ENCODE data around the gene OPRD1.

OPRD1 gene

DNA sequence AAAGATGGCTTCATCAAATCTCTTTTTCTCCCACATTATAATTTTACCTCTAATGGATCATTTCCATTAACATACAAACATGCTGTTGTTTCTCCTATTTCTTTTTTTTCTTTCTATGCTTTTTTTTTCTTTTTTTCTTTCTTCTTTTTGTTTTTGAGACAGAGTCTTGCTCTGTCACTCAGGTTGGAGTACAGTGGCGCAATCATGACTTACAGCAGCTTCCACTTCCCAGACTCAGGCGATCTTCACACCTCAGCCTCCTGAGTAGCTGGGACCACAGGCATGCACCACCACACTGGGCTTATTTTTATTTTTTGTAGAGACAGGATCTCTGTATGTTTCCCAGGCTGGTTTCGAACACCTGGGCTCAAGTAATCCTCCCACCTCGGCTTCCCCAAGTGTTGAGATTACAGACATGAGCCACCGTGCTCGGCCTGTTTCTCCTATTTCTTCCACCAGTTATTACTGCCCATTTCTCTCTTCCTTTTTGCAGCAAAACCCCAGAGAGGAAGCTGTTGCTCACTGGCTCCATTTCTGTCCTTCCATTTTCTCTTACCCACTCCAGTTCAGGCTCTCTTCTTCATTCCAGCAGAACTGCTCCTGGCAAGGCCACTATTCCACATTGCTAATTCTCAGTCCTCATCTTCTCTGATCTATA, 32.1 kb upstream of the OPRD1 start:
- Histone ChIP-seq H2BK5ac (ENCODE audit: low read depth, low read length, poor library complexity) (no peak overlapping the region), H4K8ac (ENCODE audit: low read depth, low read length) (no peak overlapping the region), H3K9me3 (ENCODE audit: insufficient read depth, low read depth, low read length) (no peaks in the 10 kb centered on the region), H2BK120ac (ENCODE audit: insufficient read depth, low read length, poor library complexity) (no peak overlapping the region), H3K18ac (ENCODE audit: low read length) (no peak overlapping the region), H3K4me1 (ENCODE audit: control insufficient read depth in 1 of 2, insufficient read depth in 2 of 2, low read length in 2 of 2) (peaks cover 10 to 15% of the 10 kb centered on the region in 2 experiments), H3K36me3 (ENCODE audit: control insufficient read depth in 1 of 2, insufficient read depth in 2 of 2, low read length in 2 of 2) (peaks cover 8 to 9% of the 10 kb centered on the region in 2 experiments), H3K9ac (ENCODE audit: low read length) (no peak overlapping the region), H3K23ac (ENCODE audit: low read length) (no peak overlapping the region), H2BK12ac (ENCODE audit: low read length) (peak overlapping the region; percentile 17), H3K27me3 (ENCODE audit: insufficient read depth, low read length) (no peaks in the 10 kb centered on the region), H3K79me1 (ENCODE audit: low read length) (peaks cover 10% of the 10 kb centered on the region), H3K4me3 (ENCODE audit: low read depth, low read length) (no peak overlapping the region), H2AFZ (ENCODE audit: insufficient read depth, low read length, poor library complexity) (no peak overlapping the region), H2AK5ac (ENCODE audit: low read length) (peak overlapping the region; percentile 53), H3K14ac (ENCODE audit: low read length) (no peak overlapping the region), H4K12ac (ENCODE audit: low read depth, low read length) (no peak overlapping the region), H4K91ac (ENCODE audit: low read depth, low read length) (no peak overlapping the region), H3K4me2 (ENCODE audit: low read length) (no peak overlapping the region), H3K79me2 (ENCODE audit: control insufficient read depth, insufficient read depth, low read length, poor library complexity) (no peaks in the 10 kb centered on the region), H3K4ac (ENCODE audit: low read depth, low read length) (no peak overlapping the region), H3K27ac (ENCODE audit: low read depth, low read length) (no peak overlapping the region)
- no CpG with 5 or more reads among the region's 6 CpGs for WGBS (ENCODE audit: extremely low coverage, insufficient coverage, insufficient read length)
- DNase-seq = no peak

DNA sequence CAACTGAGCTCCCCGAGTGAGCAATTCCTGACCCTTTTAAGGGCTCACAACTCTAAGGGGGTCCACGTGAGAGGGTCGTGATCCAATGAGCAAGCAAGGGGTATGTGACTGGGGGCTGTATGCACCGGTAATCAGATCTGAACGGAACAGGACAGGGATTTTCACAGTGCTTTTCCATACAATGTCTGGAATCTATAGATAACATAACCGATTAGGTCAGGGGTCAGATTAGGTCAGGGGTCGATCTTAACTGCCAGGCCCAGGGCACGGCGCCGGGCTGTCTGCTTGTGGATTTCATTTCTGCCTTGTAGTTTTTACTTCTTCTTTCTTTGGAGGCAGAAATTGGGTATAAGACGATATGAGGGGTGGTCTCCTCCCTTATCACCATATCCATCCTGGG, 30.7 kb upstream of the OPRD1 start:
- no peaks in the 10 kb centered on the region for H3K79me2 ChIP-seq (ENCODE audit: control insufficient read depth, insufficient read depth, low read length, poor library complexity)
- peak overlapping the region; percentile 70 for H3K27ac ChIP-seq (ENCODE audit: low read depth, low read length)
- H2BK120ac ChIP-seq (ENCODE audit: insufficient read depth, low read length, poor library complexity) = peak overlapping the region; percentile 44
- H2AFZ ChIP-seq (ENCODE audit: insufficient read depth, low read length, poor library complexity) = no peak overlapping the region
- H3K36me3 ChIP-seq (ENCODE audit: control insufficient read depth in 1 of 2, insufficient read depth in 2 of 2, low read length in 2 of 2) = peaks cover 0 to under 1% of the 10 kb centered on the region in 2 experiments
- H3K4me2 ChIP-seq (ENCODE audit: low read length) = peak overlapping the region; percentile 24
- no CpG with 5 or more reads among the region's 11 CpGs for WGBS (ENCODE audit: extremely low coverage, insufficient coverage, insufficient read length)
- peak overlapping the region; percentile 44 for H2BK5ac ChIP-seq (ENCODE audit: low read depth, low read length, poor library complexity)
- DNase-seq = no peak
- H4K12ac ChIP-seq (ENCODE audit: low read depth, low read length) = no peak overlapping the region
- no peak overlapping the region for H3K18ac ChIP-seq (ENCODE audit: low read length)
- H3K14ac ChIP-seq (ENCODE audit: low read length) = no peak overlapping the region
- H3K4me3 ChIP-seq (ENCODE audit: low read depth, low read length) = no peak overlapping the region
- H3K4ac ChIP-seq (ENCODE audit: low read depth, low read length) = no peak overlapping the region
- peaks cover 11% of the 10 kb centered on the region for H3K79me1 ChIP-seq (ENCODE audit: low read length)
- peaks cover 10 to 15% of the 10 kb centered on the region in 2 experiments for H3K4me1 ChIP-seq (ENCODE audit: control insufficient read depth in 1 of 2, insufficient read depth in 2 of 2, low read length in 2 of 2)
- H2BK12ac ChIP-seq (ENCODE audit: low read length) = no peak overlapping the region
- H4K8ac ChIP-seq (ENCODE audit: low read depth, low read length) = peak overlapping the region; percentile 41
- H3K9ac ChIP-seq (ENCODE audit: low read length) = no peak overlapping the region
- no peaks in the 10 kb centered on the region for H3K9me3 ChIP-seq (ENCODE audit: insufficient read depth, low read depth, low read length)
- peak overlapping the region; percentile 72 for H4K91ac ChIP-seq (ENCODE audit: low read depth, low read length)
- no peak overlapping the region for H2AK5ac ChIP-seq (ENCODE audit: low read length)
- no peaks in the 10 kb centered on the region for H3K27me3 ChIP-seq (ENCODE audit: insufficient read depth, low read length)
- H3K23ac ChIP-seq (ENCODE audit: low read length) = no peak overlapping the region

DNA sequence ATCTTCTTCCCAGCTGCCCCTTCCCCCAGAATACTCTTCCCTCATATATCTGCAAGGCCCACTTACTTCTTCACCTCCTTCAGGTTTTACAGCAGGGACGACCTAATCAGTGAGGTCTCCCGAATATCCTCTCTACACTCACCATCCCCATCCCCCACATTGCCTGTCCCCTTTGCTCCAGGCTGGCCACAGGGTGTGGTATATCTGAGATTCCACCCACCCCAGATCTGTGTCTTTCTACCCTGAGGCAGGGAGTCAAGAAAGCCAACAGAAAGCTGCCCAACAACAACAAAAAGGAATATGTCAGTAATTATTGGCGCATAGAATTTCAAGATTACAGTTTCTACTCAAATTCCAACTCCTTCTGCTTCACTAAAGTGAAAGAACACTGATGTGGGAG, 30.0 kb upstream of the OPRD1 start:
- Histone ChIP-seq H2BK120ac (ENCODE audit: insufficient read depth, low read length, poor library complexity) (peak overlapping the region; percentile 90), H3K14ac (ENCODE audit: low read length) (peak overlapping the region; percentile 32), H3K4me2 (ENCODE audit: low read length) (peak overlapping the region; percentile 24), H4K8ac (ENCODE audit: low read depth, low read length) (peak overlapping the region; percentile 41), H3K9me3 (ENCODE audit: insufficient read depth, low read depth, low read length) (no peaks in the 10 kb centered on the region), H3K27me3 (ENCODE audit: insufficient read depth, low read length) (no peaks in the 10 kb centered on the region), H3K79me1 (ENCODE audit: low read length) (peaks cover 11% of the 10 kb centered on the region), H2AFZ (ENCODE audit: insufficient read depth, low read length, poor library complexity) (no peak overlapping the region), H3K4me1 (ENCODE audit: control insufficient read depth in 1 of 2, insufficient read depth in 2 of 2, low read length in 2 of 2) (peaks cover 10 to 15% of the 10 kb centered on the region in 2 experiments), H3K9ac (ENCODE audit: low read length) (no peak overlapping the region), H3K4me3 (ENCODE audit: low read depth, low read length) (no peak overlapping the region), H3K23ac (ENCODE audit: low read length) (no peak overlapping the region), H3K79me2 (ENCODE audit: control insufficient read depth, insufficient read depth, low read length, poor library complexity) (no peaks in the 10 kb centered on the region), H3K4ac (ENCODE audit: low read depth, low read length) (no peak overlapping the region), H3K36me3 (ENCODE audit: control insufficient read depth in 1 of 2, insufficient read depth in 2 of 2, low read length in 2 of 2) (no peaks in the 10 kb centered on the region), H2BK12ac (ENCODE audit: low read length) (peak overlapping the region; percentile 38), H2AK5ac (ENCODE audit: low read length) (no peak overlapping the region), H3K18ac (ENCODE audit: low read length) (no peak overlapping the region), H2BK5ac (ENCODE audit: low read depth, low read length, poor library complexity) (peak overlapping the region; percentile 75), H4K91ac (ENCODE audit: low read depth, low read length) (peak overlapping the region; percentile 72), H4K12ac (ENCODE audit: low read depth, low read length) (no peak overlapping the region), H3K27ac (ENCODE audit: low read depth, low read length) (peak overlapping the region; percentile 70)
- no CpG with 5 or more reads among the region's 3 CpGs for WGBS (ENCODE audit: extremely low coverage, insufficient coverage, insufficient read length)
- DNase-seq = peak in 1 of 2 donors; percentile 25

DNA sequence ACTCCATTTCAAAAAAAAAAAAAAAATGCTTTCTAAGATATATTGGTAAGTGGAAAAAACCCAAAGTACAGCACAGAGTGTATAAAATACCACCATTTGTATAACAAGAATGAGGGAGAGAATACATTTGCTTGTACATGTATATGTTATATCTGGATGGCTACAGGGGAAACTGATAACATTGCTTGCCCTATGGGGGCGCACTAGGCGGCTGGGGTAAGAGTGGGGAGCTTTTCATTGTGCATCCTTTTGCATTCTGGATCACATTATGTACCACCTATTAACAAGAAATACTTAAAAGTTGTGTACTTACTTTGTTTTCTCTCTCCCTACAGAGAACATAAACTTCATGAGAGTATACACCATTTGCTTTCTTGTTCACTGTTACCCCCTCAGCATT, 28.6 kb upstream of the OPRD1 start:
- Histone ChIP-seq H3K9ac (ENCODE audit: low read length) (no peak overlapping the region), H3K23ac (ENCODE audit: low read length) (no peak overlapping the region), H3K79me1 (ENCODE audit: low read length) (peaks cover 11% of the 10 kb centered on the region), H3K14ac (ENCODE audit: low read length) (no peak overlapping the region), H3K4ac (ENCODE audit: low read depth, low read length) (no peak overlapping the region), H3K36me3 (ENCODE audit: control insufficient read depth in 1 of 2, insufficient read depth in 2 of 2, low read length in 2 of 2) (no peaks in the 10 kb centered on the region), H4K91ac (ENCODE audit: low read depth, low read length) (no peak overlapping the region), H3K27me3 (ENCODE audit: insufficient read depth, low read length) (no peaks in the 10 kb centered on the region), H3K4me1 (ENCODE audit: control insufficient read depth in 1 of 2, insufficient read depth in 2 of 2, low read length in 2 of 2) (peaks cover 10 to 15% of the 10 kb centered on the region in 2 experiments), H4K12ac (ENCODE audit: low read depth, low read length) (no peak overlapping the region), H2BK5ac (ENCODE audit: low read depth, low read length, poor library complexity) (no peak overlapping the region), H3K18ac (ENCODE audit: low read length) (no peak overlapping the region), H2BK120ac (ENCODE audit: insufficient read depth, low read length, poor library complexity) (no peak overlapping the region), H4K8ac (ENCODE audit: low read depth, low read length) (no peak overlapping the region), H2BK12ac (ENCODE audit: low read length) (no peak overlapping the region), H3K9me3 (ENCODE audit: insufficient read depth, low read depth, low read length) (no peaks in the 10 kb centered on the region), H3K4me2 (ENCODE audit: low read length) (no peak overlapping the region), H3K4me3 (ENCODE audit: low read depth, low read length) (no peak overlapping the region), H3K27ac (ENCODE audit: low read depth, low read length) (no peak overlapping the region), H2AFZ (ENCODE audit: insufficient read depth, low read length, poor library complexity) (no peak overlapping the region), H2AK5ac (ENCODE audit: low read length) (no peak overlapping the region), H3K79me2 (ENCODE audit: control insufficient read depth, insufficient read depth, low read length, poor library complexity) (no peaks in the 10 kb centered on the region)
- no peak for DNase-seq
- WGBS (ENCODE audit: extremely low coverage, insufficient coverage, insufficient read length) = no CpG with 5 or more reads among the region's 2 CpGs

Data from trophoblast cell (in vitro differentiated cells and primary cell).